WTC11 (cell line): ENCODE measurements around the gene STRIP1.

ENCODE experiments used
- CREM ChIP-seq: sonication (generic); formaldehyde crosslinking; IDR thresholded peaks from 2 replicates; pipeline ENCODE4 v1.8.1; 2022; ENCODE audit warnings: mild to moderate bottlenecking, missing genetic modification reagents, moderate library complexity
- CTCF ChIP-seq: fragments of 200-600 bp; IDR thresholded peaks from 2 replicates; pipeline ENCODE4 v1.8.0; 2022; ENCODE audit warnings: antibody characterized with exemption
- HMGA2 ChIP-seq: fragments of 250-450 bp; sonication (Bioruptor Pico); IDR thresholded peaks from 2 replicates; pipeline ENCODE4 v1.4.0; 2021; ENCODE audit warnings: mild to moderate bottlenecking, moderate library complexity
- NR3C1 ChIP-seq: sonication (generic); formaldehyde crosslinking; conservative IDR thresholded peaks from 2 replicates; pipeline ENCODE4 v1.8.1; 2023; ENCODE audit warnings: low read depth, mild to moderate bottlenecking, missing genetic modification reagents
- SP1 ChIP-seq: sonication (generic); formaldehyde crosslinking; conservative IDR thresholded peaks from 2 replicates; pipeline ENCODE4 v1.8.1; 2022; ENCODE audit warnings: missing genetic modification reagents
- TP53 ChIP-seq: sonication (generic); formaldehyde crosslinking; IDR thresholded peaks from 2 replicates; pipeline ENCODE4 v1.8.1; 2023; ENCODE audit warnings: mild to moderate bottlenecking, missing genetic modification reagents
- TF ChIP-seq, protein P1 (sequence below): sonication (generic); formaldehyde crosslinking; IDR thresholded peaks from 2 replicates; pipeline ENCODE4 v1.8.0; 2022; ENCODE audit warnings: mild to moderate bottlenecking, missing genetic modification reagents

DNA sequence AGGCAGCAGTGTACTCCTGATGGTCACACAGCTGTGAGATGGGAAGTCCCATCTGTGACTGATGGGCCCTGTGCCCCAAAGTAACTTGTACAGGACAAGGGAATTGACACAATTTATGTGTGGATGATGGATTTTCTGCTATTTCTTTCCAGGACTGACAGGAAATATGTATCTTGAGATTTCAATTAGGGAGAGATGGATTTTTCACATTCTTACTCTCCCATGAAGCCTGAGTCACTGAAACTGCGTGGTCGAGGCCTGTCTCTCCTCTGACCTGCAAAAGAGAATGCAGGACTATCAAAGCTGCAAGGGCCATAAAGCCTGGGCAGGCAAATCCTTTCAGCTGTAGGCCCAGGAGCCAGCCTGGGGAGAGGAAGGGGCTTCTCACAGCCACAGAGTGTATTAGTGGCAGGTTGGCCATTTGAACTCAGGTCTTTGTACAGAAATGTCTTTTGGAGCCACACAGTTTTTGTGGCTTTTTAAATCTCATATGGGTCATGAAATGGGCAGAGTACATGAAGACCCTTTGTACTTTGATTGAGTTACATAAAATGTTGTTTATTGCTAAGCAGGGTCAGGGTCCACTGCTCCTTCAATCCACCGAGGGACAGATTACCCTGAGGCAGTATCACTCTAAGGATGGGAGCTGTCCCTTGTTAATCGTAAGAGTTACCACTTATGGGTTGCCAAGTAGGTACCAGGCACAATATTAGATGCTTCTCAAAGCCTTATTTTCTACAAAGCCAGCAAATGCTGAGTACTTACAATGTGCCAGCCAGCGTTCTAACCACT, 21.3 kb downstream of the STRIP1 start:
- TF ChIP-seq CTCF, result no peak
- no peak for TF ChIP-seq TP53
- TF ChIP-seq, protein P1, sequence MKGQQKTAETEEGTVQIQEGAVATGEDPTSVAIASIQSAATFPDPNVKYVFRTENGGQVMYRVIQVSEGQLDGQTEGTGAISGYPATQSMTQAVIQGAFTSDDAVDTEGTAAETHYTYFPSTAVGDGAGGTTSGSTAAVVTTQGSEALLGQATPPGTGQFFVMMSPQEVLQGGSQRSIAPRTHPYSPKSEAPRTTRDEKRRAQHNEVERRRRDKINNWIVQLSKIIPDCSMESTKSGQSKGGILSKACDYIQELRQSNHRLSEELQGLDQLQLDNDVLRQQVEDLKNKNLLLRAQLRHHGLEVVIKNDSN (CRISPR knock-in tag), result no peak
- TF ChIP-seq SP1 (CRISPR knock-in tag), result no peak
- no peak for TF ChIP-seq NR3C1
- no peak for TF ChIP-seq HMGA2 (CRISPR knock-in tag)
- TF ChIP-seq CREM, result no peak
